NK-92 (cell line): ENCODE measurements around the gene PODXL2.
"Not testable (repeated sequence)": the region's sequence is repeated elsewhere in the genome, so short reads cannot be mapped to it uniquely, and the experiment has no call there.

ENCODE experiments used
- DNase-seq: peaks from one replicate; lab custom pipeline; 2025; ENCODE audit not compliant: unreplicated experiment; lab: John Stamatoyannopoulos, UW

Gene PODXL2

GRCh38 chr3:127673191-127674100 is 44.5 kb downstream of the PODXL2 start:
- DNase-seq = no peak

- no peak for DNase-seq
These were observed 45.2 kb downstream of the PODXL2 start for GRCh38 chr3:127674101-127674721.

GRCh38 chr3:127674790-127675189 is 45.8 kb downstream of the PODXL2 start:
- no peak for DNase-seq

GRCh38 chr3:127675651-127676391 is 46.8 kb downstream of the PODXL2 start:
- no peak for DNase-seq

- DNase-seq = no peak
These were observed 47.5 kb downstream of the PODXL2 start for GRCh38 chr3:127676456-127676855.

GRCh38 chr3:127676921-127677351 is 48.0 kb downstream of the PODXL2 start:
- DNase-seq = no peak

- DNase-seq = no peak
These were observed 48.7 kb downstream of the PODXL2 start for GRCh38 chr3:127677541-127678314.

- no peak for DNase-seq
These were observed 49.3 kb downstream of the PODXL2 start for GRCh38 chr3:127678315-127678599.

GRCh38 chr3:127678611-127679533 is 49.9 kb downstream of the PODXL2 start:
- no peak for DNase-seq

GRCh38 chr3:127679534-127680145 is 50.7 kb downstream of the PODXL2 start:
- DNase-seq = no peak

- no peak for DNase-seq
These were observed 51.2 kb downstream of the PODXL2 start for GRCh38 chr3:127680146-127680661.

GRCh38 chr3:127680798-127681221 is 51.8 kb downstream of the PODXL2 start:
- DNase-seq = no peak

- DNase-seq = not testable (repeated sequence)
These were observed 53.2 kb downstream of the PODXL2 start for GRCh38 chr3:127682175-127682554.

- DNase-seq = no peak
These were observed 53.6 kb downstream of the PODXL2 start for GRCh38 chr3:127682561-127682960.

GRCh38 chr3:127684871-127685707 is 56.1 kb downstream of the PODXL2 start:
- no peak for DNase-seq

- no peak for DNase-seq
These were observed 56.9 kb downstream of the PODXL2 start for GRCh38 chr3:127685708-127686511.

- no peak for DNase-seq
These were observed 57.5 kb downstream of the PODXL2 start for GRCh38 chr3:127686512-127686894.
